Stimulated activated CD4-positive, alpha-beta T cell treated with anti-CD3 and anti-CD28 coated beads, Interleukin-1b, Interleukin-23, amount 100 ng/mL, for 24 hours (primary cell): Measurements from ENCODE around the gene SLC35F5.
"Not testable (repeated sequence)": the region's sequence is repeated elsewhere in the genome, so short reads cannot be mapped to it uniquely, and the experiment has no call there.

Experiments
- DNase-seq, 4 experiments: peaks; one replicate each; pipeline ENCODE4 v3.0.0-alpha.2; 2020; ENCODE audit warnings: low read depth in 4 of 4, low spot score in 1 of 4

Gene SLC35F5

GRCh38 chr2:113755835-113756354 is 547 bp downstream of the SLC35F5 start:
- DNase-seq: peak in 3 of 4 experiments; percentile 17 to 29 (median 27)

GRCh38 chr2:113755035-113755834 is 1.2 kb downstream of the SLC35F5 start:
- no peak for DNase-seq

- DNase-seq: no peak
Measured at GRCh38 chr2:113754160-113754559, 2.3 kb downstream of the SLC35F5 start.

DNA sequence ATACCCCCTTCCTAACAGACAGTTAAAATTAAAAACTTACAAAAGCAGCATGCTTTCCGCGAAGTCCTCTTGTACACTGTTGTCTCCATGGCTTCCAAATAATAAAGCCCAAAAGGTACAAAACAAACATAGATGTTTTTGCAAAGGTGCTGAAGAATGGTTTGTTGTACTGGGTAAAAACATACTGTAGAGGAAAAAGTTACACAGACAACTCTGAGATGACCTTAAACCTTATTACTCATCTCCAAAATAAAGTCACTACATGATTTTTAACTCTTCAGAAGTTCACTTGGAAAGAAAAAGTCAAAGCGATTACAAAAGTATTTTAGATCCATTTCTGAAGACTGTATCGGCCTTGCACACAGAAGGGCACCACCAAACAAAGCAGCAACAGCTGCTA is 6.1 kb downstream of the SLC35F5 start:
- no peak for DNase-seq

GRCh38 chr2:113741091-113741490 is 15.4 kb downstream of the SLC35F5 start:
- DNase-seq: no peak

GRCh38 chr2:113739849-113740248 is 16.6 kb downstream of the SLC35F5 start:
- DNase-seq: no peak

DNA sequence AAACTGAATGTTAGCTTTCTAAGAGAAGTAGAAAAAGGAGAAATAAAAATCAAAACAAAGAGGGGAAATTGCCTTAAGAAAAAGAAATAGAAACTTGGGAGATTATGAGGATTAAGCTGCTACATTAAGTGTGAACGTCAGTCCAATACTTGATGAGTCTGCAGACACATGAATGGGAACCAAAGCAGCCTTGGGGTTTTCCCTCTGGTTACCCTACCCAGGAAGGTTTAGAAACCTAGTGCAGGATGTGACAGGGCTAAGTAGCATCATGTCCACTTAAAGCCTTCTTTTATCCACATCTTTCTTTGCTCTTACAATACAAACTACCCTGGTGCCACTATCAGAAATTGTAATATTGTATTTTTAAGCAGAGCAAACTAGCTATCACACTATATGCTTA is 22.3 kb downstream of the SLC35F5 start:
- no peak for DNase-seq

- no peak for DNase-seq
Measured at GRCh38 chr2:113724010-113724409, 32.4 kb downstream of the SLC35F5 start.

DNA sequence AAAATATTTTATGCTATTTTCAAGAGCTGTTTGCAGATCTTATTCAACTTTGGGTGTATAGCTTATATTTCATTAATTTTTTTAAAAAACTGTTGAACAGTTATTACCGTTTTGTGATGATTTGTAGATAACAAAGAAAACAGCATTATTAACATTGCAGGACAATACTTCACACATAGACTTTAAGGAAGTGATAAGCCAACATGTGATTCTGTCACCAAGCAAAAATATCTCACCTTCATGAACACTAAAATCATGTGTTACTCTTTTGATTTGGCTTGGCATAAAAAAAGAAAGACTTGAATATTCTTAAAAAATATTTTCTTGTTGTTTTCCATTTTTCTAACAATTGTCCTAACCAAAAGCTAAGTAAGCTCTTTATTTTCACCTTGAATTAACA is 33.0 kb downstream of the SLC35F5 start:
- DNase-seq: no peak

- no peak for DNase-seq
Measured at GRCh38 chr2:113720167-113720566, 36.3 kb downstream of the SLC35F5 start.

DNA sequence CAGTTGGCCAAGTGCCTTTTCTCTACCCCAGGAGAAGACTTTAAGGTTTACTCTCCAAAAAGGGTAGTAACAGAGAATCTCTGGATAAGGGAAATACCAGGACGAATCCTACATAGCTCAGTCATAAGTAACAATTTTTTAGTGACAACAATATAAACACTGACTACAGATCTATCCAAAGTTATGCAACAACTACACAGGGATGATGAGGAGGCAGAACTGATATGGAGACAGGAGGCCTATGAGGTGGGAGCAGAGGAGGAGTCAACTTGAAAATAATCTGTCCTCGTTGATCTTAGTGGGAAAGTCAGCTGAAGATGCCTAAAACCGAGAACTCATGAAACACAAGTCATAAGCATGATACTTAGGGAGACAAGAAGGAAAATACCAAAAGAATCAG is 40.2 kb downstream of the SLC35F5 start:
- DNase-seq: no peak

GRCh38 chr2:113712941-113713340 is 43.5 kb downstream of the SLC35F5 start:
- no peak for DNase-seq

DNA sequence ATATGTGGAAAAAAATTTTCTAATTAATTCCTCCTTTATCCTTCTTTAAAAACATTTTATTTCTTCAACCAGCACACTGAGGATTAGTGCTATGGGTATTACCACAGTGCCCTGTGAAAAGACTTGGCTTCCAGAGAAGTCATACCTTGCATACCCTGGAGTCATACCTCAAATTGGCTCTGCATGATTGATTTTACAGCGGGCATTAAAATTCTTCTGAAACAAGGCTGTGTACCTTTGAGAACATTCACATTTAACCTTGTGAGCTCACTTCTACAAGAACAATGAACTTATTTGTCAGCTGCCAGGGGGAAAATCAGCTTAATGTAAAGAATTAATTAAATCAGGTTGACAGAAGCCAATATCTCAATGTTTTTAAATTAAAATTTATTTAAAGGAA is 44.6 kb downstream of the SLC35F5 start:
- DNase-seq: no peak

DNA sequence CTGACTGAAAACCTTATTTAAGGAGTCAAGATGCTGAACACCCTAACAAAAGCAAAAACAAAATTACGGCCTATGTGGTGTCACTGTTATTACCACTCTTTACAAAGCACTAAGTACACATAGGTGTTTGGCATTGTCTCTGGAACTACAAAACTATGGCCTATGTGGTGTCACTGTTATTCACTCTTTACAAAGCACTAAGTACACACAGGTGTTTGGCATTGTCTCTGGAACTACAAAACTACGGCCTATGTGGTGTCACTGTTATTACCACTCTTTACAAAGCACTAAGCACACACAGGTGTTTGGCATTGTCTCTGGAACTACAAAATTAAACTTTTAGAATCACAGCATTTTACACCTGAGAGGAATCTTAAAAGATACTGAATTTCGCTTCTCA is 47.4 kb downstream of the SLC35F5 start:
- DNase-seq: no peak

GRCh38 chr2:113707106-113707505 is 49.3 kb downstream of the SLC35F5 start:
- no peak for DNase-seq

- DNase-seq: no peak
Measured at GRCh38 chr2:113705982-113706523, 50.4 kb downstream of the SLC35F5 start.

DNA sequence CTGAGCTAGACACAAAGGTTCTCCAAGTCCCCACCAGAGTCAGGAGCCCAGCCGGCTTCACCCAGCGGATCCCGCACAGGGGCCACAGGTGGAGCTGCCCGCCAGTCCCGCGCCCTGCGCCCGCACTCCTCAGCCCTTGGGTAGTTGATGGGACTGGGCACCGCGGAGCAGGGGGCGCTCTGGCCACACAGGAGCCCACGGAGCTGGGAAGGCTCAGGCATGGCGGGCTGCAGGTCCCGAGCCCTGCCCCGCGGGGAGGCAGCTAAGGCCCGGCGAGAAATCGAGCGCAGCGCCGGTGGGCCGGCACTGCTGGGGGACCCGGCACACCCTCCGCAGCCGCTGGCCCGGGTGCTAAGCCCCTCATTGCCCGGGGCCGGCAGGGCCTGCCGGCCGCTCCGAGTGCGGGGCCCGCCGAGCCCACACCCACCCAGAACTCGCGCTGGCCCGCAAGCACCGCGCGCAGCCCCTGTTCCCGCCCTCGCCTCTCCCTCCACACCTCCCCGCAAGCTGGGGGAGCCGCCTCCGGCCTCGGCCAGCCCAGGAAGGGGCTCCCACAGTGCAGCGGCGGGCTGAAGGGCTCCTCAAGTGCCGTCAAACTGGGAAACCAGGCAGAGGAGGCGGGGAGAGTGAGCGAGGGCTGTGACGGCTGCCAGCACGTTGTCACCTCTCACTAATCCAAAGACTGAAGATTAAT is 52.0 kb downstream of the SLC35F5 start:
- DNase-seq: not testable (repeated sequence)

DNA sequence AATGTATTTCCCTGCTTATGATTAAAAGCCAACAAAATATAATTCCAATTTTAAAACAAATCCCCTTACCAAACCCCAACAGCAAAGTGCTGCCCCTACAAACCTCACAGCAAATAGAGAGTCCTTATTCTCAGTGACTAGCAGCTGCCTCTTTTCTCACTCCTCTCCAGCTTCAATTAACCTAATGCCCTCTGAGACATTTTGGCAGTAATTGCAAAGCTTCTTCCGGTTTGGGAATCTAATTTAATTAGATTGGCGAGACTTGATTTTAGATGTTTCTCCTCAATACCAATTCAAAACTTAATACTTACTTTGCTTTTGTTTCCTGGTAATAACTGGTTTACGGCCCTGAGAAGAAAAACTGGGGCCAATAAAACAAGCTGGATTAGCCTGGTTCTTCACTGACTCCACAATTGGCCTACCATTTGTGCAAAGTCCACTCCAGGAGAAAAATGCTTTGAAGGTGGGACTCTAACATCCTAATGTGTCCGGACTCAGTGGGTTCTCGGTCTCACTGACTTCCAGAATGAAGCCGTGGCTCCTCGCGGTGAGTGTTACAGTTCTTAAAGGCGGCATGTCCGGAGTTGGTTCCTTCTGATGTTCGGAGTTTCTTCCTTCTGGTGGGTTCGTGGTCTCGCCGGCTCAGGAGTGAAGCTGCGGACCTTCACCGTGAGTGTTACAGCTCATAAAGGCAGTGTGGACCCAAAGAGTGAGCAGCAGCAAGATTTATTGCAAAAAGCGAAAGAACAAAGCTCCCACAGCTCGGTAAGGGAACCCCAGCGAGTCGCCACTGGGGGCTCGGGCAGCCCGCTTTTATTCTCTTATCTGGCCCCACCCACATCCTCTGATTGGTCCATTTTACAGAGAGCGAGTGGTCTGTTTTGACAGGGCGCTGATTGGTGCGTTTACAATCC is 52.8 kb downstream of the SLC35F5 start:
- no peak for DNase-seq

- DNase-seq: peak in 2 of 4 experiments; percentile 8 to 17
Measured at GRCh38 chr2:113700186-113700841, 56.1 kb downstream of the SLC35F5 start.

- DNase-seq: no peak
Measured at GRCh38 chr2:113698892-113699447, 57.5 kb downstream of the SLC35F5 start.
